GM21528 (cell line): Measurements from ENCODE around the gene DBI.
"Not testable (repeated sequence)": the region's sequence is repeated elsewhere in the genome, so short reads cannot be mapped to it uniquely, and the experiment has no call there.

ENCODE experiments used
- ATAC-seq: cut with Tn5 transposase; IDR thresholded peaks from one replicate; pipeline ENCODE4 v1.9.1; 2021; ENCODE audit warnings: mild to moderate bottlenecking, moderate library complexity; ENCODE audit not compliant: unreplicated experiment, low FRiP score

Gene DBI

GRCh38 chr2:119393971-119394748 is 27.4 kb downstream of the DBI start:
- ATAC-seq: no peak

- no peak for ATAC-seq
Observed at GRCh38 chr2:119397196-119397595, 30.4 kb downstream of the DBI start.

GRCh38 chr2:119402106-119402505 is 35.3 kb downstream of the DBI start:
- ATAC-seq: no peak

- no peak for ATAC-seq
Observed at GRCh38 chr2:119402645-119403560, 36.1 kb downstream of the DBI start.

GRCh38 chr2:119403618-119404017 is 36.8 kb downstream of the DBI start:
- not testable (repeated sequence) for ATAC-seq

- ATAC-seq: no peak
Observed at GRCh38 chr2:119405151-119405550, 38.4 kb downstream of the DBI start.

- peak; percentile 87 for ATAC-seq
Observed at GRCh38 chr2:119407430-119408220, 40.8 kb downstream of the DBI start.

- ATAC-seq: no peak
Observed at GRCh38 chr2:119408221-119408619, 41.4 kb downstream of the DBI start.

- ATAC-seq: no peak
Observed at GRCh38 chr2:119409506-119409905, 42.7 kb downstream of the DBI start.

- ATAC-seq: no peak
Observed at GRCh38 chr2:119414894-119415293, 48.1 kb downstream of the DBI start.

- no peak for ATAC-seq
Observed at GRCh38 chr2:119415630-119416029, 48.9 kb downstream of the DBI start.

- no peak for ATAC-seq
Observed at GRCh38 chr2:119416299-119416923, 49.6 kb downstream of the DBI start.

GRCh38 chr2:119417908-119418307 is 51.1 kb downstream of the DBI start:
- ATAC-seq: no peak

GRCh38 chr2:119419065-119419464 is 52.3 kb downstream of the DBI start:
- no peak for ATAC-seq

GRCh38 chr2:119419803-119420508 is 53.2 kb downstream of the DBI start:
- ATAC-seq: no peak

- no peak for ATAC-seq
Observed at GRCh38 chr2:119421304-119421703, 54.5 kb downstream of the DBI start.

GRCh38 chr2:119421741-119422140 is 55.0 kb downstream of the DBI start:
- no peak for ATAC-seq
